ENCODE results near the gene HMX2.

- TF ChIP-seq EZH2phosphoT487 (IDR thresholded peaks at IDR 0.05; ENCODE audit: insufficient read depth, low read depth) (no peak; the same call in 1 of the 2 replicates), EZH2 (IDR thresholded peaks at IDR 0.05; ENCODE audit: insufficient read depth, poor library complexity, severe bottlenecking) (peak; percentile 93)
Measured at GRCh38 chr10:123148414-123149161, 652 bp downstream of the HMX2 start.
